ENCODE measurements around the gene UBXN11. TPM values are rescaled to one million over a fixed set of nuclear protein-coding genes. Genes with fewer than 3 reads are reported as not detected.
A peak's percentile ranks its signal among the peaks of the same experiment; 100 is the strongest.

Gene UBXN11
- total and polyA plus RNA-seq, 2 donors (not counting 1 experiment from before 2014, with no cell fraction given), result 68.0 to 81.4 TPM

DNA sequence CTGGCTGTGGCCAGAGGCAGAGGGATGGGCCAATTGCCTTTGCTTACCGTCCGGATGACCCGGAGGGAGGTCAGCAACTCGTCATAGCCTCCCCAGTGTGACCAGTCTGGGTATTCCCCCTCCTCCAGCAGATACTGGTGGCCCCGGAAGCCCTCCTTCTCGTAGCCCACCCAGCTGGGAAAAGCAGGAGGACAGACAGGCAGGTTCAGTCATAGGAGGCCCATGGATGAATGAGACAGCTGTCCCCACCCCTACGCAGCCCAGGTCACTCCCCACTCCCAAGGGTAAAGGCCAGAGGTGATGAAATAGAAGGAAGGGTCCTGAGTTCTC lies 30.7 kb upstream of the UBXN11 start:
- ATAC-seq (ENCODE audit: low read depth), result no peak
- intact Hi-C loops (cut with micrococcal nuclease), result no loop called here
- H3K9ac ChIP-seq (ENCODE audit: low read length), result no peak overlapping the region

More for the DNA sequence above, 30.7 kb upstream of the UBXN11 start:
- H3K79me2 ChIP-seq (ENCODE audit: control insufficient read depth, insufficient read depth, low read length), result no peaks in the 10 kb centered on the region
- H4K20me1 ChIP-seq (ENCODE audit: control insufficient read depth, insufficient read depth, low read length, poor library complexity, severe bottlenecking), result no peaks in the 10 kb centered on the region
- H3K27ac Mint-ChIP-seq, result peak overlapping the region; percentile 61
- no peaks in the 10 kb centered on the region for H3K27me3 ChIP-seq (replicated peaks in 1 of 4; ENCODE audit: control extremely low read depth in 1 of 4, control insufficient read depth in 3 of 4, insufficient read depth in 4 of 4, low read length in 3 of 4)
- H2AFZ ChIP-seq (ENCODE audit: insufficient read depth, low read depth, low read length, poor library complexity, severe bottlenecking), result peak overlapping the region; percentile 82
- CTCF ChIA-PET, result interaction anchor here (0.6 to 2.2 kb wide), 4 partner anchors 25 to 103 kb away, joined by 3 to 6 read pairs (median 3); partner anchors contain the start of gene CEP85
- no peak for DNase-seq
- peak overlapping the region; percentile 95 for H3K4me3 Mint-ChIP-seq
- H3K4me2 ChIP-seq (replicated peaks; ENCODE audit: low read depth, low read length, poor library complexity, severe bottlenecking), result peak overlapping the region; percentile 93
- H3K9me3 ChIP-seq (ENCODE audit: control extremely low read depth in 1 of 3, control insufficient read depth in 2 of 3, insufficient read depth in 1 of 3, low read length in 2 of 3), result no peaks in the 10 kb centered on the region
- POLR2A ChIA-PET, result interaction anchor here (0.7 to 1.1 kb wide), 2 partner anchors 15 to 53 kb away, joined by 3 to 4 read pairs; no protein-coding TSS in a partner anchor
- H3K4me3 ChIP-seq (ENCODE audit: control extremely low read depth in 1 of 5, extremely low read depth in 1 of 5, insufficient read depth in 1 of 5, low read depth in 2 of 5, low read length in 4 of 5), result no peak overlapping the region
- TF ChIP-seq EZH2 (IDR thresholded peaks at IDR 0.05; ENCODE audit: borderline replicate concordance, insufficient read depth, low read depth, low read length, poor library complexity, severe bottlenecking), result no peak
- TF ChIP-seq, protein P1, sequence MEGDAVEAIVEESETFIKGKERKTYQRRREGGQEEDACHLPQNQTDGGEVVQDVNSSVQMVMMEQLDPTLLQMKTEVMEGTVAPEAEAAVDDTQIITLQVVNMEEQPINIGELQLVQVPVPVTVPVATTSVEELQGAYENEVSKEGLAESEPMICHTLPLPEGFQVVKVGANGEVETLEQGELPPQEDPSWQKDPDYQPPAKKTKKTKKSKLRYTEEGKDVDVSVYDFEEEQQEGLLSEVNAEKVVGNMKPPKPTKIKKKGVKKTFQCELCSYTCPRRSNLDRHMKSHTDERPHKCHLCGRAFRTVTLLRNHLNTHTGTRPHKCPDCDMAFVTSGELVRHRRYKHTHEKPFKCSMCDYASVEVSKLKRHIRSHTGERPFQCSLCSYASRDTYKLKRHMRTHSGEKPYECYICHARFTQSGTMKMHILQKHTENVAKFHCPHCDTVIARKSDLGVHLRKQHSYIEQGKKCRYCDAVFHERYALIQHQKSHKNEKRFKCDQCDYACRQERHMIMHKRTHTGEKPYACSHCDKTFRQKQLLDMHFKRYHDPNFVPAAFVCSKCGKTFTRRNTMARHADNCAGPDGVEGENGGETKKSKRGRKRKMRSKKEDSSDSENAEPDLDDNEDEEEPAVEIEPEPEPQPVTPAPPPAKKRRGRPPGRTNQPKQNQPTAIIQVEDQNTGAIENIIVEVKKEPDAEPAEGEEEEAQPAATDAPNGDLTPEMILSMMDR (IDR thresholded peaks at IDR 0.05), result no peak
- no peaks in the 10 kb centered on the region for H3K9me3 Mint-ChIP-seq (ENCODE audit: insufficient read depth)
- H3K36me3 ChIP-seq (replicated peaks in 1 of 2; ENCODE audit: control extremely low read depth in 1 of 2, control insufficient read depth in 1 of 2, extremely low read depth in 1 of 2, insufficient read depth in 2 of 2, low read length in 1 of 2), result no peaks in the 10 kb centered on the region
- WGBS (ENCODE audit: insufficient coverage), result 98% methylated on average over 6 of the region's 7 CpGs
- peaks cover 8 to 14% of the 10 kb centered on the region in 2 donors for H3K4me1 ChIP-seq (ENCODE audit: control insufficient read depth in 2 of 2, insufficient read depth in 2 of 2, low read length in 2 of 2)
- peaks cover 13% of the 10 kb centered on the region for H3K4me1 Mint-ChIP-seq
- H3K27me3 Mint-ChIP-seq, result no peaks in the 10 kb centered on the region
- no peak overlapping the region for H3K27ac ChIP-seq (ENCODE audit: low read length in 2 of 2)
